M059J (cell line): ENCODE measurements around the gene GFI1B. TPM values are rescaled to one million over a fixed set of nuclear protein-coding genes. Genes with fewer than 3 reads are reported as not detected.
A peak's percentile ranks its signal among the peaks of the same experiment; 100 is the strongest.
"Not testable (repeated sequence)": the region's sequence is repeated elsewhere in the genome, so short reads cannot be mapped to it uniquely, and the experiment has no call there.

Experiments used
- DNase-seq: peaks from one replicate; pipeline ENCODE4 v3.0.0-alpha.2; 2012; ENCODE audit warnings: low read depth
- total RNA-seq: library from RNA; depleted of rRNA; stranded (reverse); fragments of >200 nt; shearing (Covaris generic); gene quantifications from 2 replicates; pipeline ENCODE4 v1.2.3, GENCODE V29; 2014

Gene GFI1B
- total RNA-seq, 1 experiment from 2014 or later, result not detected

- DNase-seq, result not testable (repeated sequence)
Measured at GRCh38 chr9:132967908-132968307, 10.6 kb upstream of the GFI1B start.

GRCh38 chr9:132969783-132970182 lies 8.7 kb upstream of the GFI1B start:
- DNase-seq, result no peak

- no peak for DNase-seq
Measured at GRCh38 chr9:132970324-132971062, 8.0 kb upstream of the GFI1B start.

GRCh38 chr9:132973166-132973565 lies 5.3 kb upstream of the GFI1B start:
- DNase-seq, result no peak

GRCh38 chr9:132973713-132974112 lies 4.8 kb upstream of the GFI1B start:
- peak; percentile 47 for DNase-seq

- DNase-seq, result no peak
Measured at GRCh38 chr9:132975961-132976360, 2.5 kb upstream of the GFI1B start.

GRCh38 chr9:132976571-132976970 lies 1.9 kb upstream of the GFI1B start:
- no peak for DNase-seq

GRCh38 chr9:132978112-132978450 lies 413 bp upstream of the GFI1B start:
- DNase-seq, result no peak

- no peak for DNase-seq
Measured at GRCh38 chr9:132980157-132980556, 1.7 kb downstream of the GFI1B start.

GRCh38 chr9:132982458-132982857 lies 4.0 kb downstream of the GFI1B start:
- no peak for DNase-seq

- no peak for DNase-seq
Measured at GRCh38 chr9:132983491-132984201, 5.2 kb downstream of the GFI1B start.

GRCh38 chr9:132984202-132985070 lies 5.9 kb downstream of the GFI1B start:
- DNase-seq, result no peak

- DNase-seq, result no peak
Measured at GRCh38 chr9:132985071-132985350, 6.5 kb downstream of the GFI1B start.

GRCh38 chr9:132985489-132985888 lies 7.0 kb downstream of the GFI1B start:
- no peak for DNase-seq

GRCh38 chr9:132986114-132986513 lies 7.6 kb downstream of the GFI1B start:
- no peak for DNase-seq

GRCh38 chr9:132986640-132987620 lies 8.4 kb downstream of the GFI1B start:
- peak; percentile 21 for DNase-seq

GRCh38 chr9:132988244-132989013 lies 9.9 kb downstream of the GFI1B start:
- no peak for DNase-seq

GRCh38 chr9:132989014-132989310 lies 10.5 kb downstream of the GFI1B start:
- DNase-seq, result no peak

- no peak for DNase-seq
Measured at GRCh38 chr9:132989414-132989996, 11.0 kb downstream of the GFI1B start.

- peak; percentile 26 for DNase-seq
Measured at GRCh38 chr9:132989998-132990557, 11.6 kb downstream of the GFI1B start.
